GM18502 (cell line): ENCODE data around the gene SMIM28.
A peak's percentile ranks its signal among the peaks of the same experiment; 100 is the strongest.
"Not testable (repeated sequence)": the region's sequence is repeated elsewhere in the genome, so short reads cannot be mapped to it uniquely, and the experiment has no call there.

ENCODE experiments used
- ATAC-seq: cut with Tn5 transposase; IDR thresholded peaks from one replicate; pipeline ENCODE4 v1.9.1; 2021; ENCODE audit warnings: mild to moderate bottlenecking; ENCODE audit not compliant: unreplicated experiment, poor library complexity

Gene SMIM28

GRCh38 chr6:138403801-138404665 lies 26.3 kb downstream of the SMIM28 start, which contains the start of gene HEBP2:
TSS of gene HEBP2 (plus strand) at chr6:138404223. CDS start at chr6:138404496, 273 bp downstream.
- ATAC-seq = peak; percentile 93

- peak; percentile 13 for ATAC-seq
These were observed 27.1 kb downstream of the SMIM28 start for GRCh38 chr6:138404666-138405337.

- ATAC-seq = no peak
These were observed 28.2 kb downstream of the SMIM28 start for GRCh38 chr6:138405816-138406413.

- no peak for ATAC-seq
These were observed 28.7 kb downstream of the SMIM28 start for GRCh38 chr6:138406443-138406842.

- no peak for ATAC-seq
These were observed 32.5 kb downstream of the SMIM28 start for GRCh38 chr6:138410048-138410735.

- ATAC-seq = peak; percentile 81
These were observed 33.5 kb downstream of the SMIM28 start for GRCh38 chr6:138410972-138411880.

- no peak for ATAC-seq
These were observed 37.4 kb downstream of the SMIM28 start for GRCh38 chr6:138415125-138415524.

- ATAC-seq = no peak
These were observed 38.5 kb downstream of the SMIM28 start for GRCh38 chr6:138416206-138416605.

- ATAC-seq = no peak
These were observed 39.9 kb downstream of the SMIM28 start for GRCh38 chr6:138417493-138418117.

- ATAC-seq = no peak
These were observed 40.5 kb downstream of the SMIM28 start for GRCh38 chr6:138418118-138418742.

- ATAC-seq = no peak
These were observed 42.1 kb downstream of the SMIM28 start for GRCh38 chr6:138419766-138420165.

GRCh38 chr6:138420356-138420755 lies 42.7 kb downstream of the SMIM28 start:
- no peak for ATAC-seq

GRCh38 chr6:138421089-138421488 lies 43.4 kb downstream of the SMIM28 start:
- ATAC-seq = no peak

- no peak for ATAC-seq
These were observed 43.9 kb downstream of the SMIM28 start for GRCh38 chr6:138421608-138422007.

- no peak for ATAC-seq
These were observed 45.2 kb downstream of the SMIM28 start for GRCh38 chr6:138422861-138423260.

GRCh38 chr6:138424004-138424904 lies 46.5 kb downstream of the SMIM28 start:
- no peak for ATAC-seq

- not testable (repeated sequence) for ATAC-seq
These were observed 47.6 kb downstream of the SMIM28 start for GRCh38 chr6:138425256-138425655.
